ENCODE measurements around the gene CYTH3. TPM values are rescaled to one million over a fixed set of nuclear protein-coding genes. Genes with fewer than 3 reads are reported as not detected.
"Not testable (repeated sequence)": the region's sequence is repeated elsewhere in the genome, so short reads cannot be mapped to it uniquely, and the experiment has no call there.

CYTH3 gene
- total RNA-seq, 1 donor from 2014 or later: 29.8 TPM

DNA sequence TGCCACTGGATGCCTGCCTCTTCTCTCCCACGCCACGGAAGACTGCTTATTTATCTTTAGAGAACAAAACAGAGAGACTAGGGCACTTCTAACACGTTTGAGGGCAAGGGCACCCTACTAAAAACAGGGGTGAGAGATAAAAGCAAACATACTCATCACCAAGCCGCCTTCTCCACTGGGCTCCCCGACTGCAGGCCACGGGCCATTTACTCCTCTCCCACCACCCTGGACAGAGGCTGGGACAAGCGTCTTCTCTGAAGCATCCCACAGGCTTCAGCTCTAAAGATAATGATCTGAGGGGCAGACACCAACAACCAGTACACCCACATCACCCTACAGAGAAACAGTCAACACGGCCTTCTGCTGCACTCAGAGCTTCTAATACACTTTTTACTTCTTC lies 78.7 kb downstream of the CYTH3 start:
- DNase-seq (ENCODE audit: low spot score): no peak

DNA sequence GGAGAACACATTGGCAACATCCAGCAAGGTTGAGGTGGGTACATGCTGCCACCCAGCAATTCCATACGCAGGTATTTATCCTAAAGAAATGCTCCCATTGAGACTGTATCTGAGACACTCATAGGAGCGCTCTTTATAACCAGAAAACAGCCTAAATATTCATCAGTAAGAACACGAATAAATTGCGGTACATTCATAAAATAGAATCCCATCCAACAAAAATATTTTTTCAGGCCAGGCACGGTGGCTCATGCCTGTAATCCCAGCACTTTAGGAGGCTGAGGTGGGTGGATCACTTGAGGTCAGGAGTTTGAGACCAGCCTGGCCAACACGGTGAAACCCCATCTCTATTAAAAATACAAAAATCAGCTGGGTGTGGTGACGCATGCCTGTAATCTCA lies 81.9 kb downstream of the CYTH3 start:
- not testable (repeated sequence) for DNase-seq (ENCODE audit: low spot score)

DNA sequence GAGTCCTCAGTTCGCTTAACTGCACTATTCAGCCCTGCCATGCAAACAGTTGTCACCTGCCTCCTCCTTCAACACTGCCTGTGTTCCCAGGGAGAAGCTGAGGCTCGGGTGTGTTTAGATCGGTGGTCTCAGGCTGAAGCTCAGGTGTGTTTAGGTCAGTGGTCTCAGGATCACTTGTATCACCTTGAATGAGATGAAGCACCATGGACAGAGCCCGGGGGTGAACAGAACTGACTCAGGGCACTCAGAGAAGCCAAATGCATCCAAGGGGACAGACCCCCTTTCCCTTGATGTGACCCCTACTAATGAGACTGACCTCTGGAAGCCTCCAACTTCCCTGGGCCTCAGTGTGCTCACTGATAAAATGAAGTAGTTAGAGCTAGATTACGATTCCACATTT lies 84.0 kb downstream of the CYTH3 start:
- no peak for DNase-seq (ENCODE audit: low spot score)

DNA sequence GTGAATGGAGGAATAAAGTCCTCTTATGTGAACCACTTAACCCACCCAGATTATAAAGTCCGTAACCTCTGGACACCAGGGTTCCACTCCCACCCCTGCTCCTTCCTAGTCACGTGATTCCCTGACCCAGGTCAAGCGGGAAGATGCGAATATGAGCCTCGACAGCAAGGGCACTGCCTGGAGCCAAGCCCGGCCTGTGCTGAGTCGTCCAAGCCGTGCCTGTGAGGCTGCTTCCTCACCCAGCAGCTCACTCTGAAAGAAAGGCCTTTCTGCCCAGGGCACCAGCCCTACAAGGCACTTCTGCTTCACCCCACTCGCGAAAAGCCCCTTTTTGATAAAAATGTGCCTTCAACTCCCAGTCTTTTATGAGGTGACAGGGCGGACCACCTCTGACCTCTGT lies 85.8 kb downstream of the CYTH3 start:
- no peak for DNase-seq (ENCODE audit: low spot score)

DNA sequence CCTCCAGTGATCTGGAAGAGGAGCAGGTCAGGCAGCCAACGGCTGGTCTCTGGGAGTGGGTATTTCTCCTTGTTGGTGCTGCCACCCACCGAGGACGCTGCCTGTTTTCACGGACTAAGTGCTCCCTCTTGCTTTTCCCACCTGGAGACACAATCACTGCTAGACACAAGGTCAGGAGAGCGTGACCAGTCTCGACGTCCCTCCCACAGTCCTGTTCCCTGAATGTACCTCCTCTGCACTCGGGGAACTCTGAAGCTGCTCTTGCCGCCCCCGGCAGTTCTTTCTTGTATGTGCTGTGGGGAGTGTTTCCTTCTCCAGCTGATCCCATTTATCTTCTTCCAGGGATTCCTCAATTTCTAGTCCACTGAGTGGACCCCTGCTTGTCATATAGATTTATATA lies 89.4 kb downstream of the CYTH3 start:
- DNase-seq (ENCODE audit: low spot score): no peak

DNA sequence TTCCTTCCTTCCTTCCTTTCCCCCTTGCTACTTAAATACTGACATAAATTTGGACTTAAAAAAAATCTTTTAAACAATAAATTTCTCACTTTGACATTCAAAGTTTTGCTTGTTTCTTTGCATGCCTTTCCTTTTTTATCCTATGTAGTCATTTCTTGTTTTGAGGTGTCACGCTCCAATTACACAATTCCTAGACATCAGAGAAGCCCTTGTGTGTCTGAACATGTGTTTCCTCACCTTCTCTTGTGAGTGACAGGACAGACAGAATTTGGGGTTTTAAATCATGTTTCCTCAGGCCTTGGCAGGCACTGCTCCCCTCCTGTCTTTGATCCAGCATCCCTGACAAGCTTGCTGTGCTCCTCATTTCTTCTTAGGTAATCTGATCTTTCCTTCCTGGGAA lies 91.3 kb downstream of the CYTH3 start:
- DNase-seq (ENCODE audit: low spot score): no peak

DNA sequence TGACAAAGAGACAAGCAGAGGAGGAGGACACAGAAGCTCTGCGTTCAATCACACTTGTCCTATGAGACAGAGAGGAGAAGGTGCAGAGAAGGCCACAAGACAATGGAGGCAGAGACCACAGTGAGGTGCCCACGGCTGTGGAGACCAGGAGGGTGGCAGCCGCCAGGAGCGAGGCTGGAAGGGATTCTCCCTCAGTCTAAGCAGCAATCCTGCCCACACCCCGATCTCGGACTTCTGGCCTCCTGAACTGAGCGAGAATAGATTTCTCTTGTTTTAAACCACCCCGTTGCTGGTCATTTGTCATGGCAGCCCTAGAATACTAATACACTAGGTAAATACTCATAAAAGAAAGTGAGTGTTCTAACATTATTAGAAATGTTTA lies 92.1 kb downstream of the CYTH3 start:
- no peak for DNase-seq (ENCODE audit: low spot score)

DNA sequence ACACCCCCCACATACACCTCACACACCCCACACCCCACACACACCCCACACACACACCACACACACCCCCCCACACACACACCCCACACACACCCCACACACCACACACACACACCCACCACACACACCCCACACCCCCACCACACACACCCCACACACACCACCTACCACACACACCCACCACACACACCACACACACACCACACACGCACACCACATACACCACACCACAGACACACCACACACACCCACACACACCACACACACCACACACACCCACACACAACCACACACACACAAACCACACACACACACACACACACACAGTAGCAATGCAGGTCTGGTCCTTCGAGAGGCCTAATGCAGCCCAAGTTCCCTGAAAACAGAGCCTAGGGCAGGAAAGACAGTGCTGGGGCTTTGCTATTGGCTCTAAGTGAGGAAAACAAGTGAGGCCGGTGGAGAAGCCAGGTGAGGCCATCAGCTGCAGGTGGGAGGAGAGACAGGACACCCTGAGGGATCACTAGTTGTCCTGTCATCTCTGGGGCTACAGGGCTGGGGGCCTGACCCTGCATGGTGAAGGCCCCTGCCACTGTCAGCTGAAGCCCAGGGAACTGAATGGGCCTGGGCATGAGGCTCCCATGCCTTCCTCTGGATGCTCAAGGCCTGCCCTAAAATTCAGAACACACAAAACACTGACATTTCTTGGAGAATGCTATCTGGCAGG lies 92.6 kb downstream of the CYTH3 start:
- DNase-seq (ENCODE audit: low spot score): no peak

DNA sequence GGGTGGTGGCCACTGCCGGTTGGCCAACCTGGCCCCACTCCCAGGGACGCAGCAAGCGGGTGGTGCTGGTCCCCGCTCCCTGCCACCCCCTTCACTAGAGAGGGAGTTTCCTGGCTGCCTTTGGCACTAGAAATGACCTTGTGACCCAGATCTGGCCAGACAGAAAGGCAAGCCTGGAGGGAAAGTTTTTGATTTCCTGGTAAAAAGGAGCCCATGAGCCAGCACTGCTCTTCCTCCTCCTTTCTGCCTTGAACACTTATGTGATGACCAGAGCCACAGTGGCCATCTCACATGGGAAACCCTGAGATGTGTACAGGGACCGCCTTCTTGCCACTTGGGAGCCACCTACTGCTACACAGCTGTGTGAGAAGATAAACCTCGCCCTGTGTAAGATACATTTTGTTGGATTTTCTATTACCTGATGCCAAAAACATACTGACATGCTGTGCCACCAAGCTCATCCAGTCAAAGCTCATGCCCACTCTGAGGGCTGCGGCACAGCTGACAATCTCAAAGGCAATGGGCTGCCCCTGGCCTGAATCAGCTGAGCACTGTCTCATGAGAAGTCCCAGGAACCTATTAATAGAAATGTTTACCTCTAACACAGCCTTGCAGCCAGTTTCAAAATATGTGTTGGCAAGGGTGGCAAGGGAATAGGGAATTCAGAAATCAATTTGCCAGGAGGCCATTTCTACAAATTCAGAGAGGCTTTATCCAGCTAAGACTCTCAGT lies 94.0 kb downstream of the CYTH3 start:
- no peak for DNase-seq (ENCODE audit: low spot score)

DNA sequence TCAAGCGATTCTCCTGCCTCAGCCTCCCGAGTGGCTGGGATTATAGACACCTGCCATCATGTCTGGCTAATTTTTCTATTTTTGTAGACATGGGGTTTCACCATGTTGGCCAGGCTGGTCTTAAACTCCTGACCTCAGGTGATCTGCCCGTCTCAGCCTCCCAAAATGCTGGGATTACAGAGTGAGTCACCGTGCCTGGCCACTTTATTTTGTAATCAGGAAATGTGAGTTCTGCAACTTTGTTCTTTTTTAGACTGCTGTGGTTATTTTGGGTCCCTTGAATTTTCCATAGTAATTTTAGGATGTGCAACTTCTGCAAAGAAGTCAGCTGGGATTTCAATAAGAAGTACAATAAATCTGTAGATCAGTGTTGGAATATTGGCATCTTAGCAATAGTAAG lies 96.8 kb downstream of the CYTH3 start:
- no peak for DNase-seq (ENCODE audit: low spot score)

DNA sequence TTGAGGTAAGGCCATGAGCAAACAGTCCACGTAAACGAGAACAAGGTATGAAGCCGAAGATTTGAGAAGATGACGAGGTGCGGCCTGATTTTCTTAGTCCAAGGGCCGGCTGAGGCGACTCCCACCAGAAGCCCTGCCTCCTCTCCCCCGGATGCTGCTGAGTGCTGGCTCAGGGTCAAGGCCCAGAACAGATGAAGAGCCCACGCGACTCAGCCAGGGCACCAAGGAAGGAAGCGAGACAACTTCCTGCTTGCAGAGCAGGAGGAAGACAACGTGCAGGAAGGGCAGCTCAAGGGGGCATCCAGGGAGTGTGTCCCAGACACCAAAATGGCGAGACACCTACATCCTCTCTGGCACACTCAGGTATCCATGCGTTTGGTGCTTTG lies 99.5 kb downstream of the CYTH3 start:
- DNase-seq (ENCODE audit: low spot score): no peak

DNA sequence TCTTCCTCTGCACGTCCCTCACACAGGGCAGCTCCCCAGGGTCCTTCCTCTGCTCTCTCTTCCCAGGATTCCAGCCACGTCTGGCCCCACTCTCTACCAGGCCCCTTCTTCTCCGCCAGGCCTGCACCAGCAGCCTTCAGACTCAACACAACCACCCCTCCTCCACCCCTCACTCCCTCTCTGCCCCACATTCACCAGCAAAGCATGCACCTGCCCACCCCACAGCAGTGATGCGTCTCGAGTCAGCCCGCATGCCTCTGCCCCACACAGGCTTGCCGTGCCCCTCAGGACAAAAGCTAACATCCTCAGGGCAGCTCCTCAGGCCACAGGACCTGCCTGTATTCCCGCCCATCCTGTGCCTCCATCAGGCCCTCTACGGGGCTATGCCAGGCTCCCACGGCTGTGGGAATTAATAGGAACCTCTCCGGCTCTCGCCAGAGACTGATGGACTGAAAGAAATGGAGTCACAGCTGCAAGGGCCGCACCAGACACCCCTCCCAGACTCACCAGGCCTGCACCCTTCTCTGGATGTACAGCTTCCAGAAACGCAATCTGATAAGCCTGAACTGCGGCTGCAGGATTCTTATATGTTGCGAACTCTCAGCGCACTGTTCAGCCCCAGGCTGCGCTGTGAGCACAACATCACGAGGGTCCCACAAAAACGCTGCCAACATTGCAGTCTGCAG lies 100.1 kb downstream of the CYTH3 start:
- DNase-seq (ENCODE audit: low spot score): no peak

DNA sequence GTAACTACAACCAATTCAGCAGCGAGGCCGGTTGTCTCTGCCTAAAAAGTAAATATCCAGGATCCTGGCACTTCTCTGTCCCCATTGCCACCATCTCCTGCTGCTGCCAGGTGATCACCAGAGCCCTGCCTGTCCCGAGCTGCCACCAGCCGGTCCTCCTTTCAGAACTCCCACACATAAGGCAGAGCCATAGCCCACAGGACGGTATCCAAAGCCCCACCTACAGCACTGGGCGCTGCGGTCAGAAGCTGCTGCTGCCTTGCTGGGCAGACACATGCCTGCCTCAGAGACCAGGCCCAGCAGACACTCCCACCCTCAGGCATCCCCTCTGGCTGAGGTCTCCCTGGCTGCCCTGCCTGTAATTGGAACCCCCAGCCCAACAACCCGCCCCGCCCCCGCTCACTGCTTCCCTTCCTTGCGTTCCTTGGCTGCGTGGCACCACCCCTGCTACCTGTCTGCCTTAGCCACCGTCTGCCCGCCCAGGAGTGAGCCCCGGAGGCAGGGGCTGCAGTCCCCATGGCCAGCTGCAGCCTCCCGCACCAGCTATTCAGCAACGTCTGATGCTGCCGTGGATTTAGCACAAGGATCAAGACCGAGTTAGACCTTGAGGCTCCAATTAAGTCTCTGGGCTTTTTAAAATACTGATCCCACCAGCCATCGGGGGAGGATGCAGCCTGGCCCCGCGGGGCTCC lies 100.7 kb downstream of the CYTH3 start:
- DNase-seq (ENCODE audit: low spot score): no peak

DNA sequence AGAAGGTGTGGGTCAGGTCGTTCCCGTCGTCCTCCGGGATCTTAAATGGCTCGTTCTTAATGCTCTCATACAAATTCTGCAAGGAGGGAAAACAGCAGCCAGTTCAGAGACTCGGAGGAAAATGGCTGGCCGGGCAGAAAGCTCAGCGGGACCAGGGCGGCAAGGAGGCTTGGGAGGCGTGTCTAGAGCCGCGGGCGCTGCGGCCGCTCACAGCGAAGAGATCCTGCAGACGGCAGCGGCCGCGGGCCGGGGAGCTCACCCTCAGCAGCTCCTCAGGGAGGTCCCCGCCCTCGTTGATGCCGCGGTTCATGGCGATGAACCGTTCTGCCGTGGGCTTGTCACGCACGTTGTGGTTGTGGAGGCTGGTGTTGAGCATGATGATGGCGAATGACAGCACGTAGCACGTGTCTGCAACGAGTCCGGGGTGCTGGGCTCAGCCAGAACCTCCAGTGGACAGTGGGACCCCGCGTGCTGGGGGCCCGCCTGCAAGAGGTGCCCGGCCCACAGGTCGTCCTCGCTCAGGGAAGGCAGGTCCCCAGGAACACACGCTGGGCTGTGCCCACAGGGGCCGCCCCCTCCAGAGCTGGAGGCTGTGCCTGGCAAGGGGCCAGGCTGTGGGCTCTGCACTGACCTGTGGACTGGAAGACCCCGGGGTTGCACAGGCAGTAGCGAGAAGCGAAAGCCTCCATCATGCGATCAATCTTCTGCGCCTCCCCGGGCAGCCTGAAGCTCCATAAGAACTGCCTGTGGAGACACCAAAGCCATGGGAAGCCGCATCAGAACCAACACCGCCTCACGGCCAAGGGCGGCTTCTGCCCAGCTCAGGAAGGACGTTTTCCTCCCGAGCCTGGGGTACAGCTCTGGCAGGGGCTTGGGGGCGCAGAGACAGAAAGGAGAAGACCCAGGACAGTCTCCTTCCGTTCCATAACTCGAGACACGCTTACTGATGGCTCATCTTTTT lies 101.6 kb downstream of the CYTH3 start:
- no peak for DNase-seq (ENCODE audit: low spot score)

DNA sequence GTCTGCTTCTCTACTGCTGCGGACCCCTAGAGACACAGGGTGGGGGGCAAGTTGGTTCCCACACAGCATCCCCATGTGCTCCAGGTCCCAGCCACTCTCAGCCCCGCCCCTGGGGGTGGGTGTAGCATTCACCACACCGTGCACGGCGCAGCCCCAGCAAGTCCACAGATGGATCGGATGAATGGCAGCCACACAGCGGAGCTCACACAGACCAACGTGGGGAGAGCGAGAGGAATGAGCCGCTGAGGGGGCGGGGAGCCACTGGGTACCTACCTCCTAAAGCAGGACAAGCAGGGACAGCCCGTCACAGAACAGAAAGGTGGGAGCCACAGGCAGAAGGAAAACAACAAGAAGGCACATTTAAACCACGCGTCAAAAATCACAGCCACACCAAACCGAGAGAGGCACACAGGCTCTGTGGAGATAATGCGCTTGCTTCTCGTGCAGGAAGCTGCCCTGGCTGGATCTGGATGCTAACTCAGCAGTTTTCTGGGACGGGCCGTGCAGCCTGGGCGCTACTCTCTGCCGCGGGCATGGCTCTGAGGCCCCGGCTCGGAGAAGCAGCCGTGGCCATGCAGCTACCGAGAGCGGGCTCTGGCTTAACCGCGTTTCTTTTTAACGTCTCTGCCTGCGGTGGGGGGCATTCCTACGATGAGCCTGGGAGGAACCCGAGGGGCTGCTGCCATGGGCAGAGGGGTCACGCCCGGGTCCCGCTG lies 102.5 kb downstream of the CYTH3 start:
- no peak for DNase-seq (ENCODE audit: low spot score)

DNA sequence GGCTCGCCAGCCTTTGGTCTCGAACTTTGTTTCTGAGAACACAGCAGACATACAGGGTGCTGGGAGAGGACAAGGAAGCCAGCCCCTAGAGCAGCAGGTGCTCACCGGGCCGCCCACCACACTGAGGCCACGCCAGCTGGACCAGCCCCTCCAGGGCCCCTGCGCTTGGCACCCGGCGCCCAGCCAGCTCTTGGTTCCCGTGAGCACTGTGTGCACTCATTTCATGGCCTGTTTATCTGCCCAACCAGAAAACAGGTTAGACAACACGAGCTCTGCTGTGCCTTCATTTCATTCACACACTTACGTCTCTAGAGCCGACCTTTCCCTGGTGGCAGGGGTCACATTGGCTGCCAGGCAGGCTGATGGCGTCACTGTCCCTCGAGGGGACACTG lies 104.0 kb downstream of the CYTH3 start:
- DNase-seq (ENCODE audit: low spot score): no peak

DNA sequence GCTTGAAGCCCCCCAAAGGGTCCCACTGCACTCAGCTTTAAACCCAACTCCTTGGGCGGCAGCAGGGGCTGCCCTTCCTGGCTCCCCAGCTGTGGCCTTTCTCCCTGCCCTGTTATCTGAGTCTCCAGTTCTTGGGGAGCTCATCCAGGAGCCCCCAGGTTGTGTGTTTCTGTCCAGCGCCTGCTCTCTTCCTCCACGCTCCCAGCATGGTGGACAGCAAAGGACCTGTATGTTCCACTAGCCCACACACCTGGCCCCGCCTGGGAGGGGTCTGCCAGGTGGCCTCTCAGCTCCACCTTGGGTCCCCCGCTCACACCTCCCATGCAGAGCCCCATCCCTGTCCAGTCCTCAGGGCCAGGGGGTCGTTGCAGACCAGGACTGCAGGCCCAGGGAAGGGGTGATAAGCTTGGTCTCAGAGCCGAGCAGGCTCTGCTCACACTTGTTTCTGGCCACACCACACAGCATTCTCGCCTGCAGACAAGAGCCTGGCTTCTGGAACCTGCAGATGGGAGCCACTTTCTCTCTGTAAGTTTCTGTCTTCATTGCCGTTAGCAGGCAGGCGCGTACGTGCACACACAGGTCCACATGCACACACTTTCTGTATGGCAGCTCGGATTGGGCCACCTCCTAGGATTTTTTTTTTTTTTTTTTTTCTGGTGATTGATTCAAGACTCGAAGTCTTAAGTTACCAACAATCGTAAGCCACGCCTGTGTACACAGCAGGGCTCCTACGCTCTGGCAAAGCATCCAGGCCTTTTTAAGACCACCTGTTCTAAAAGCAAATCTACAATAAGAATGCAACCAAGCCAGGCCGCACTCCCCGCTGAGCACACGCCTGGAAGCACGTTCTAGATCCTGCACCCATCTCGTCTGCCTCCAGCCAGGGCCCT lies 104.6 kb downstream of the CYTH3 start:
- DNase-seq (ENCODE audit: low spot score): no peak

DNA sequence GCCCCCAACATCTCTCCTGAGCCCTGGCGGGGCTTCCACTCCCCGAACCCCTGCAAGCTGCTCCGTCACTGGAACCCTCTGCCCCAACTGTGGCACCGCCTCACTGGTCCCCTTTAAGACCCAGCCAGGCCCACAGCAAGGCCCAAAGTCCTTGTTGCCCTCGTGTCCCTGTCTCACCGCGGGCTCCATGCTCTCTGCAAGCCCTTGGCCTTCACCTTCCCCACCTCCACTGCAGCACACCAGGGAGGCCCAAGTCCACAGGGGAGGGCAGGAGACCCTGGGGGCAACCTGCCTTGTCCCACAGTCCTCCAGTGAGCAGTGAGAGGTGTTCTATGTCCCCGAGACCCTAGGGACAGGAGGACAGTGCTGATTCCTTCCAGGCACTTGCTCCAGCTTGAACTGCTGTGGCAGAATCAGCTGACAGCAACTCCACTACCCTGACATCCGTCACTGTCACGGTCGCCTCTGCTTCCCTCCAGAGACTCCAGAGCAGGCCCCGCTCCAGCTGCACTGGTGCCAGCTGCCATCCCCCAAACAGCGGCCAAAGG lies 105.3 kb downstream of the CYTH3 start:
- no peak for DNase-seq (ENCODE audit: low spot score)

DNA sequence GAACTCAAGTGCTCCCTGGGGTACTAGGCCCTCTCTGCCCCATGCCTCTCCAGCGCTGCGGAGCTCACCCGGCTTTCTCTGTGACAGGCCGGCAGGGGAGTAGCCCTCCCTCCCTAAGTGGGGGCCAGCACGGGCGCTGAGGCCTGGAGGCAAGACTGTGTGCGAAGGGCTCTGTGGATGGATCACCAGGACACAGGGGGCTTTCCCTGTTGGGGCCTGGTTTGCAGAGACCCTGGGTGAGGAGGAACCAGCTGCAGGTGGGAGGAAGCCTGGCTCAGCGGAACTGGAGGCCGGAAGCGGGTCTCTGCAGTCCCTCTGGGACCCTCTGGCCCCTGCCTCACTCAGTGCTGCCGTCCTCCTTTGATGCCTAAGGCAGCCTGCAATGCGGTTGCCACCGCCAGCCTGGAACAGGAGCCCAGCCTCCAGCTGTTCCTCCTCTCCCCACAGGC lies 106.0 kb downstream of the CYTH3 start:
- no peak for DNase-seq (ENCODE audit: low spot score)

Measured in mucosa of gallbladder (tissue), 1 donor.